ENCODE measurements around the gene MYO5B.

Gene MYO5B

GRCh38 chr18:50075772-50076171 is 119.2 kb downstream of the MYO5B start:
- no peak overlapping the region for H3K4me3 ChIP-seq (ENCODE audit: low read depth, low read length)
- DNase-seq (ENCODE audit: low read depth), result no peak
- TF ChIP-seq POLR2A (IDR thresholded peaks at IDR 0.05; ENCODE audit: extremely low read depth, insufficient read length), result no peak
- TF ChIP-seq CTCF (IDR thresholded peaks at IDR 0.05; ENCODE audit: low read depth, low read length), result no peak
- TF ChIP-seq MAX (IDR thresholded peaks at IDR 0.05; ENCODE audit: low read depth, low read length), result no peak
- no peak for TF ChIP-seq MYC (IDR thresholded peaks at IDR 0.05; ENCODE audit: low read depth, low read length)

- H3K4me3 ChIP-seq (ENCODE audit: low read depth, low read length), result no peak overlapping the region
- DNase-seq (ENCODE audit: low read depth), result no peak
- TF ChIP-seq POLR2A (IDR thresholded peaks at IDR 0.05; ENCODE audit: extremely low read depth, insufficient read length), result no peak
- no peak for TF ChIP-seq MAX (IDR thresholded peaks at IDR 0.05; ENCODE audit: low read depth, low read length)
- no peak for TF ChIP-seq MYC (IDR thresholded peaks at IDR 0.05; ENCODE audit: low read depth, low read length)
- TF ChIP-seq CTCF (IDR thresholded peaks at IDR 0.05; ENCODE audit: low read depth, low read length), result no peak
Measured at GRCh38 chr18:50074404-50074803, 120.5 kb downstream of the MYO5B start.

GRCh38 chr18:50073319-50073718 is 121.6 kb downstream of the MYO5B start:
- TF ChIP-seq MYC (IDR thresholded peaks at IDR 0.05; ENCODE audit: low read depth, low read length) (no peak), CTCF (IDR thresholded peaks at IDR 0.05; ENCODE audit: low read depth, low read length) (no peak), POLR2A (IDR thresholded peaks at IDR 0.05; ENCODE audit: extremely low read depth, insufficient read length) (no peak), MAX (IDR thresholded peaks at IDR 0.05; ENCODE audit: low read depth, low read length) (no peak)
- no peak overlapping the region for H3K4me3 ChIP-seq (ENCODE audit: low read depth, low read length)
- DNase-seq (ENCODE audit: low read depth), result no peak

- H3K4me3 ChIP-seq (ENCODE audit: low read depth, low read length), result no peak overlapping the region
- DNase-seq (ENCODE audit: low read depth), result no peak
- TF ChIP-seq POLR2A (IDR thresholded peaks at IDR 0.05; ENCODE audit: extremely low read depth, insufficient read length), result no peak
- no peak for TF ChIP-seq CTCF (IDR thresholded peaks at IDR 0.05; ENCODE audit: low read depth, low read length)
- no peak for TF ChIP-seq MAX (IDR thresholded peaks at IDR 0.05; ENCODE audit: low read depth, low read length)
- no peak for TF ChIP-seq MYC (IDR thresholded peaks at IDR 0.05; ENCODE audit: low read depth, low read length)
Measured at GRCh38 chr18:50072146-50072545, 122.8 kb downstream of the MYO5B start.

- DNase-seq (ENCODE audit: low read depth), result no peak
- TF ChIP-seq MYC (IDR thresholded peaks at IDR 0.05; ENCODE audit: low read depth, low read length) (no peak), CTCF (IDR thresholded peaks at IDR 0.05; ENCODE audit: low read depth, low read length) (no peak), POLR2A (IDR thresholded peaks at IDR 0.05; ENCODE audit: extremely low read depth, insufficient read length) (no peak), MAX (IDR thresholded peaks at IDR 0.05; ENCODE audit: low read depth, low read length) (no peak)
- H3K4me3 ChIP-seq (ENCODE audit: low read depth, low read length), result no peak overlapping the region
Measured at GRCh38 chr18:50071397-50071796, 123.5 kb downstream of the MYO5B start.

GRCh38 chr18:50069422-50069821 is 125.5 kb downstream of the MYO5B start:
- no peak for DNase-seq (ENCODE audit: low read depth)
- TF ChIP-seq MAX (IDR thresholded peaks at IDR 0.05; ENCODE audit: low read depth, low read length), result no peak
- TF ChIP-seq MYC (IDR thresholded peaks at IDR 0.05; ENCODE audit: low read depth, low read length), result no peak
- TF ChIP-seq CTCF (IDR thresholded peaks at IDR 0.05; ENCODE audit: low read depth, low read length), result no peak
- TF ChIP-seq POLR2A (IDR thresholded peaks at IDR 0.05; ENCODE audit: extremely low read depth, insufficient read length), result no peak
- H3K4me3 ChIP-seq (ENCODE audit: low read depth, low read length), result no peak overlapping the region

Data from NB4 (cell line).